ENCODE data around the gene HARS1.

- TF ChIP-seq POLR2A (IDR thresholded peaks at IDR 0.05; ENCODE audit: low read length), result no peak
- TF ChIP-seq GATA1 (IDR thresholded peaks at IDR 0.05; ENCODE audit: low read depth, low read length), result no peak
Observed at GRCh38 chr5:140637371-140638100, 53.6 kb downstream of the HARS1 start.
